ENCODE results near the gene TMEM37. TPM values are rescaled to one million over a fixed set of nuclear protein-coding genes. Genes with fewer than 3 reads are reported as not detected.

TMEM37 gene
- total RNA-seq, 1 experiment from 2014 or later, result 2.3 TPM

DNA sequence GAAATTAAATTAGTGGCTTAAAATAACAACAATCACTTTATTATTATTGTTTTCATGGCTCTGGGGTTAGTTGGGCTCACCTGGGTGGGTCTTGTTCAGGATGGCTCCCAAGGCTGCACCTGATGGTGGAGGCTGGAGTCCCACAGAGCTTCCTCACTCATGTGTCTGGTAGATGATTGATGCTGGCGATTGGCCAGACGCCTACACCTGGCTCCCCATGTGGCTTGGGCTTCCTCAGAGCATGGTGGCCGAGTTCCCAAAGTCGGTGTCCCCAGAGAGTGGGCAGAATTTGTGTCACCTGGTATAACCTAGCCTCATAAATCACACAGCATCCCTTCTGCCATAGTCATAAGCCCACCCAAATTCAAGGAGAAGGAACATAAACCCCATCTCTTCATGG lies 46.7 kb upstream of the TMEM37 start:
- Histone ChIP-seq H3K36me3 (ENCODE audit: control insufficient read depth in 1 of 2, insufficient read depth in 2 of 2, low read length in 2 of 2) (no peaks in the 10 kb centered on the region), H3K27ac (ENCODE audit: low read depth, low read length) (no peak overlapping the region), H3K9me2 (ENCODE audit: insufficient read depth) (no peaks in the 10 kb centered on the region), H3K27me3 (ENCODE audit: insufficient read depth, low read length) (no peaks in the 10 kb centered on the region), H3K4me3 (replicated peaks in 1 of 2; ENCODE audit: low read depth in 1 of 2, low read length in 2 of 2) (no peak overlapping the region), H2AFZ (ENCODE audit: low read depth, low read length, poor library complexity, severe bottlenecking) (no peak overlapping the region), H3K79me2 (ENCODE audit: insufficient read depth, low read length) (no peaks in the 10 kb centered on the region), H4K20me1 (ENCODE audit: insufficient read depth) (no peaks in the 10 kb centered on the region), H3K4me1 (ENCODE audit: control insufficient read depth in 1 of 2, insufficient read depth in 2 of 2, low read length in 2 of 2) (peaks cover 22 to 27% of the 10 kb centered on the region in 2 experiments; a peak in 3 of 4 replicates), H3K9ac (ENCODE audit: low read length) (no peak overlapping the region), H3K9me3 (ENCODE audit: control insufficient read depth in 1 of 2, insufficient read depth in 1 of 2, low read depth in 1 of 2, low read length in 2 of 2) (no peaks in the 10 kb centered on the region), H3K4me2 (ENCODE audit: low read length) (no peak overlapping the region)
- POLR2A ChIA-PET, result no interaction called here
- DNase-seq (ENCODE audit: low read depth, low spot score) (no peak), ATAC-seq (no peak)
- TF ChIP-seq YY1 (IDR thresholded peaks at IDR 0.05; ENCODE audit: extremely low read depth, insufficient replicate concordance, low read depth, low read length) (no peak), FOSL1 (IDR thresholded peaks at IDR 0.05; ENCODE audit: low read depth) (no peak), TCF7L2 (IDR thresholded peaks at IDR 0.05; ENCODE audit: borderline replicate concordance, extremely low read depth, insufficient read depth, insufficient read length) (no peak), EZH2phosphoT487 (IDR thresholded peaks at IDR 0.05; ENCODE audit: borderline replicate concordance) (no peak), MAX (IDR thresholded peaks at IDR 0.05) (no peak), EGR1 (IDR thresholded peaks at IDR 0.05; ENCODE audit: low read depth) (no peak), SRF (IDR thresholded peaks at IDR 0.05; ENCODE audit: low read depth) (no peak), EZH2 (IDR thresholded peaks at IDR 0.05) (no peak)
- BruUV-seq (replicated peaks), result no TSS peak
- CTCF ChIA-PET, result no interaction called here
- intact Hi-C loops (cut with micrococcal nuclease), result no loop called here
- RAD21 ChIA-PET (ENCODE audit: low non-redundant PET in 1 of 2, low total read pairs in 2 of 2, uncharacterized antibody in 2 of 2, unreplicated experiment in 2 of 2), result no interaction called here

DNA sequence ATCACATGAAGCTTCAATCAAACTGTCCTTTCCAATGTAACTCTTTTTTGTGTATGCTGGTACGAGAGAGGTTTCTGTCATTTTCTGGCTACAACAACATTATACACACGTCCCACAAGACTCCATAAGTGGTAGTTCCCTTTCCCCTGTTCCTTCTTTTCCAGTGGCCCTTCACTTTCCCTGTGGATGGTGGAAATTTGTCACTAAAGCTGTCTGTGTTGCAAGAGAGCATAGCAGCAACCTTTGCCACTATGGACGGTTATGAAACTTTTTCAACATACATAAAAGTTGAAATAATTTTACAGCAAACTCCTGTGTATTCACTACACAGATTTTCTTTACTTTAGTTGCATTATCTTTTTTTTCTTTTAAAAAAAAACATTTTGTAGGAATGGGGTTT lies 46.2 kb upstream of the TMEM37 start:
- POLR2A ChIA-PET, result no interaction called here
- DNase-seq (ENCODE audit: low read depth, low spot score) (no peak), ATAC-seq (no peak)
- Histone ChIP-seq H3K4me1 (ENCODE audit: control insufficient read depth in 1 of 2, insufficient read depth in 2 of 2, low read length in 2 of 2) (peaks cover 22 to 28% of the 10 kb centered on the region in 2 experiments; a peak in 3 of 4 replicates), H3K9me2 (ENCODE audit: insufficient read depth) (no peaks in the 10 kb centered on the region), H3K27me3 (ENCODE audit: insufficient read depth, low read length) (no peaks in the 10 kb centered on the region), H3K27ac (ENCODE audit: low read depth, low read length) (no peak overlapping the region), H4K20me1 (ENCODE audit: insufficient read depth) (no peaks in the 10 kb centered on the region), H3K9ac (ENCODE audit: low read length) (no peak overlapping the region), H3K4me2 (ENCODE audit: low read length) (no peak overlapping the region), H3K4me3 (replicated peaks in 1 of 2; ENCODE audit: low read depth in 1 of 2, low read length in 2 of 2) (no peak overlapping the region), H3K9me3 (ENCODE audit: control insufficient read depth in 1 of 2, insufficient read depth in 1 of 2, low read depth in 1 of 2, low read length in 2 of 2) (no peaks in the 10 kb centered on the region), H3K79me2 (ENCODE audit: insufficient read depth, low read length) (no peaks in the 10 kb centered on the region), H3K36me3 (ENCODE audit: control insufficient read depth in 1 of 2, insufficient read depth in 2 of 2, low read length in 2 of 2) (no peaks in the 10 kb centered on the region), H2AFZ (ENCODE audit: low read depth, low read length, poor library complexity, severe bottlenecking) (no peak overlapping the region)
- intact Hi-C loops (cut with micrococcal nuclease), result no loop called here
- RAD21 ChIA-PET (ENCODE audit: low non-redundant PET in 1 of 2, low total read pairs in 2 of 2, uncharacterized antibody in 2 of 2, unreplicated experiment in 2 of 2), result no interaction called here
- TF ChIP-seq ZNF274 (IDR thresholded peaks at IDR 0.05; ENCODE audit: low read depth, low read length), result no peak
- TF ChIP-seq YY1 (IDR thresholded peaks at IDR 0.05; ENCODE audit: extremely low read depth, insufficient replicate concordance, low read depth, low read length), result no peak
- TF ChIP-seq JUND (IDR thresholded peaks at IDR 0.05), result no peak
- no peak for TF ChIP-seq RAD21 (IDR thresholded peaks at IDR 0.05; ENCODE audit: low read depth)
- TF ChIP-seq POLR2A (IDR thresholded peaks at IDR 0.05; ENCODE audit: borderline replicate concordance, extremely low read depth, insufficient read depth, insufficient read length), result no peak
- TF ChIP-seq FOSL1 (IDR thresholded peaks at IDR 0.05; ENCODE audit: low read depth), result no peak
- TF ChIP-seq MAX (IDR thresholded peaks at IDR 0.05), result no peak
- TF ChIP-seq TCF7L2 (IDR thresholded peaks at IDR 0.05; ENCODE audit: borderline replicate concordance, extremely low read depth, insufficient read depth, insufficient read length), result no peak
- TF ChIP-seq EZH2phosphoT487 (IDR thresholded peaks at IDR 0.05; ENCODE audit: borderline replicate concordance), result no peak
- TF ChIP-seq, protein P1, sequence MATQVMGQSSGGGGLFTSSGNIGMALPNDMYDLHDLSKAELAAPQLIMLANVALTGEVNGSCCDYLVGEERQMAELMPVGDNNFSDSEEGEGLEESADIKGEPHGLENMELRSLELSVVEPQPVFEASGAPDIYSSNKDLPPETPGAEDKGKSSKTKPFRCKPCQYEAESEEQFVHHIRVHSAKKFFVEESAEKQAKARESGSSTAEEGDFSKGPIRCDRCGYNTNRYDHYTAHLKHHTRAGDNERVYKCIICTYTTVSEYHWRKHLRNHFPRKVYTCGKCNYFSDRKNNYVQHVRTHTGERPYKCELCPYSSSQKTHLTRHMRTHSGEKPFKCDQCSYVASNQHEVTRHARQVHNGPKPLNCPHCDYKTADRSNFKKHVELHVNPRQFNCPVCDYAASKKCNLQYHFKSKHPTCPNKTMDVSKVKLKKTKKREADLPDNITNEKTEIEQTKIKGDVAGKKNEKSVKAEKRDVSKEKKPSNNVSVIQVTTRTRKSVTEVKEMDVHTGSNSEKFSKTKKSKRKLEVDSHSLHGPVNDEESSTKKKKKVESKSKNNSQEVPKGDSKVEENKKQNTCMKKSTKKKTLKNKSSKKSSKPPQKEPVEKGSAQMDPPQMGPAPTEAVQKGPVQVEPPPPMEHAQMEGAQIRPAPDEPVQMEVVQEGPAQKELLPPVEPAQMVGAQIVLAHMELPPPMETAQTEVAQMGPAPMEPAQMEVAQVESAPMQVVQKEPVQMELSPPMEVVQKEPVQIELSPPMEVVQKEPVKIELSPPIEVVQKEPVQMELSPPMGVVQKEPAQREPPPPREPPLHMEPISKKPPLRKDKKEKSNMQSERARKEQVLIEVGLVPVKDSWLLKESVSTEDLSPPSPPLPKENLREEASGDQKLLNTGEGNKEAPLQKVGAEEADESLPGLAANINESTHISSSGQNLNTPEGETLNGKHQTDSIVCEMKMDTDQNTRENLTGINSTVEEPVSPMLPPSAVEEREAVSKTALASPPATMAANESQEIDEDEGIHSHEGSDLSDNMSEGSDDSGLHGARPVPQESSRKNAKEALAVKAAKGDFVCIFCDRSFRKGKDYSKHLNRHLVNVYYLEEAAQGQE (IDR thresholded peaks at IDR 0.05; ENCODE audit: low read depth), result no peak
- TF ChIP-seq SRF (IDR thresholded peaks at IDR 0.05; ENCODE audit: low read depth), result no peak
- CTCF ChIA-PET, result no interaction called here
- no TSS peak for BruUV-seq (replicated peaks)

Data from HCT116 (cell line).